Embryonic facial prominence (tissue), 1 donor: ENCODE measurements around the gene ATP8B4.

Source experiments
- DNase-seq: peaks from one replicate; pipeline ENCODE4 v3.0.0-alpha.2; 2016; ENCODE audit errors: extremely low spot score

Gene ATP8B4

DNA sequence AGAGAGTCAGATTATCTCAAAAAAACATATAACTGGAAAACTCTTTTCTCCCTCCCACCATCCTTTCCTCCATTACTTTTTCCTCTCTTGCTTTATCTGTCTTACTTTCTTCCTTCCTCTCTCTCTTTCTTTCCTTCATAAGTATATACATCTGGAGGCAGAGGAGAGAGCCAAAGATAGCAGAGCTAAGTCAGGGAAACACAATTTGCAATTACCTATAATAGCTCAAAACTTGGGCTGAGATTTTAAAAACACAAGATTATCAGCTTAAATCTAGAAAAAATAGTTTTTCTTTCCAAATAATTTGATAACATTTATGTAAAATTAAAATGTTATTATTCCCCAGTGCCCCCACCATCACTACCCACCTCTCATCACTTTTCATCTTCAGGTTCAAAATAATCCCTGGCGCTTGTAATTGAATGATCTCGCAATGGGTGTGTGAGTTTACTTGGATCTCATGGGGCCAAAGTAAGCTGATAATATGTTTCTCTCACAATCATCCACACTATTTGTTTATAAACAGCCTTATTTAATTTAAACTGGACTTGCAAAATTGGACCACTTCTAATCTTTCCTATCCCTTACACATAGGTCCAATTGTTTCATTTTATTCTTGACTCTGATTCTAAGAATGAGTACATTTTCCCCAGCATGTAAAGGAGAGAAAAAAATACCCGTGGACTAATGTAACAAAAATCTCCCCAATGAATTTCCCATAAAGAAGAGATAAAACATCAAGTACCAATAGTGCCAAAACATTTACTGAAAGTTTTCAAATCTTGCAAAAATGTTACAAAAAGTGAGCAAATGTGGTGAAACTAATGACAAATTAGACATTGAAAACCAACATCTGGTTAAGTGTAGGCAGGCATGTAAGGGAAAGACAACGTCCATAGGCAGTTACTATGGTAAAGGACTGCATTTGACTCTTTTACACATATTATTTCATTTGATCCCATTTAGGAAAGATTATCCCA is 261.2 kb downstream of the ATP8B4 start:
- DNase-seq = no peak

- DNase-seq = no peak
Observed at GRCh38 chr15:49855917-49856637, 263.0 kb downstream of the ATP8B4 start.

DNA sequence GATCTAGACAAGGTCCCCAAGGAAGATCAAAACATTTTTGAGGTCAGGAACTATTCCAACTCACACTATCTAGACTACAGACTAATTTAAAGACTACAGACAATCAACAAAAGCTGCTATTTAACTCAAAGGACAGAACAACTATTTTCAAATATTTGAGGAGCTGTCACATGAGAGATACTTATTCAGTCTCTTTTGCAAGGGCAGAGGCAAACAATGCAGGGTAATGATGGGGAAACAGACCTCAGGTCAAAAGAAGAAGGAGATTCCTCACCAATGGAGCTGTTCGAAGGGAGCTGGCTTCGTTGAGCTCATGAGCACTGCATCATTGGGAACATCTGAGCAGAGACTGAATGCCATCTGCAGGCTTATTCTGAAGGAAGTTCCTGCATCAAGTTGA is 266.3 kb downstream of the ATP8B4 start:
- no peak for DNase-seq

- no peak for DNase-seq
Observed at GRCh38 chr15:49848807-49849206, 270.2 kb downstream of the ATP8B4 start.

GRCh38 chr15:49848282-49848724 is 270.7 kb downstream of the ATP8B4 start:
- DNase-seq = no peak

- no peak for DNase-seq
Observed at GRCh38 chr15:49847423-49848281, 271.4 kb downstream of the ATP8B4 start.

GRCh38 chr15:49844390-49844789 is 274.6 kb downstream of the ATP8B4 start:
- DNase-seq = no peak

- no peak for DNase-seq
Observed at GRCh38 chr15:49843725-49844124, 275.3 kb downstream of the ATP8B4 start.

GRCh38 chr15:49842031-49842730 is 276.9 kb downstream of the ATP8B4 start:
- DNase-seq = no peak

DNA sequence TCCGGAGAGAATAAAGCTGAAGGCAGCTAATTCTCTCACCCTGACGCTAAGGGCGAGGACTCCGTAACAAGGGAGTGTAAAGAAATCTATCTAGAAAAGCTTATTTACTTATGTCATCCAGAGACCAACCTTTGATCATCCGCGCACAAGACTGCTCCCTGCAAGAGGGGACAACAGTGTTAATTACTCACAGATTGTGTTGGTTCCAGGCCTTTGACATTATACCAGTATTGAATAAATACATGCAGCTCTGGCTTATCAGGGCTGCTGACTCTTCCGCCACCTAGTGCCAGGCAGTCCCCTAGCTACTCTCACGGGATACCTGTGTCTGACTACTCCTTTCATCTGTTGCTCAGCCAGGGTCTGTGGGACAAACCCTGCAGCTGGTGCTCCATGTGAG is 286.5 kb downstream of the ATP8B4 start:
- no peak for DNase-seq

- no peak for DNase-seq
Observed at GRCh38 chr15:49831206-49831965, 287.6 kb downstream of the ATP8B4 start.

DNA sequence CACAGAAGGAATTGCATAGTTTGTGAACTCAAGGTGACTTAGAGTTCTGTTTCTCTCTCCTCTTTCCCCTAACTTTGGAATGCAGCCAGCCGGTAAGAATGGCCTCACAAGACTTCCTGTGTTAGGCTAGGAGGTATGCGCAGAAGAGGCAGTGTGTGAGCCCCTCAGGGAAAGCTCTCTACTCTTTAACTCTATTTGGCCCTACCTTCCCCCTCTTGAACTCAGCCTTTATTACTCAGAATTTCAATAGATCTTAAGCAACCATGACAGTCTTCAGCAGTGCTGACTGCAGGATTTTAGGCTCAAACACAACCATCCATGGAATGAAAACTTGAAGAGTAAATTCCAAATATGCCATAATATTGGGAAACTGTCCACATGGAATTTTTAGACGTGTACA is 288.6 kb downstream of the ATP8B4 start:
- DNase-seq = no peak

DNA sequence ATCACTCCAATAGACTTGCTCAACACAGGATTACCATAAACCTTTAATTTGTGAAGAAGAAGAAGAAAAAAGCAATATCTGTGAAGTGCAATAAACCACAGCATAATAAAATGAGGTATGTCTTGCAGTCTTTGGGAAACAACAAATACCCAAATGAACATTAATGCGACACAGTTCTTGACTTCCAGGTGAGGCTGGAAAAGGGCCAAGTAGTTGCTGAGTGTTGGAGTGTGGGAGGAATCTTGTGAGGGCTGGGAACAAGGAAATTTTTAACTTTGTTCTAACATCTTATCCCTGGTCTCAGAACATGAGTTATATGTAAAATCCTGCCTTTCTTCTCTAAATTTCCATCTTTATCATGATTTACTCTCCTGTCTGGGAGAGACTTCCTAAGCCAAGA is 291.7 kb downstream of the ATP8B4 start:
- no peak for DNase-seq

DNA sequence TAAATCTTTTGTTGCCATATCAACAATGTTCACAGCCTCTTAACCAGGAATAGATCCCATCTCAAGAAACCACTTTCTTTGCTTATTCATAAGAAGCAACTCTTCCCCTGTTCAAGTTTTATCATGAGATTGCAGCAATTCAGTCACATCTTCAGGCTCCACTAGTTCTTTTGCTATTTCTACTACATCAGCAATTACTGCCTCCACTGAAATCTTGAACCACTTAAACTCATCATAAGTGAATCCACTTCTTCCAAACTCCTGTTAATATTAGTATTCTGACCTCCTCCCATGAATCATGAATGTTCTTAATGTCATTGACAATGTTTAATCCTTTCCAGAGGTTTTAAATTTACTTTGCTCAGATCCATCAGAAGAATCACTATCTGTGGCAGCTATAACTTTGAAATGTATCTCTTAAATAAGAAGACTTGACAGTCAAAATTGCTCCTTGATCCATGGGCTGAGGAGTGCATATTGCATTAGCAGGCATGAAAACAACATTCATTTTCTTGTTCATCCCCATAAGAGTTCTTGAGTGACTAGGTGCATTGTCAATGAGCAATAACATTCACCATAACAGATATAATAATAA is 292.3 kb downstream of the ATP8B4 start:
- DNase-seq = no peak

DNA sequence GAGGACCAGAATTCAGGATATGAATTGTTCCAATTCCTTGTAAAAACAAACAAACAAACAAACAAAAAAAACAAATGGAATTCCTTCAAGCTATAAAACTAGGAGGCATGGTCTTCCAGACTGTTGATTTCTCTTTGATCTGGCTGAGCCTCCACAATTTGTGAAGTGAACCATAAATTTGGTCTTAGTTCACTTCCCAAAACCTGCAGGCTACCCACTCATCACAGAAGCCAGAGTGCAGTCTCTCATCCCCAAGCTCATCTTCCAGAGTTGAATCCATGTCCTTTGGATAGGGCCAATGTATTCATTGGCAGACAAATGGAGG is 294.3 kb downstream of the ATP8B4 start:
- DNase-seq = no peak

DNA sequence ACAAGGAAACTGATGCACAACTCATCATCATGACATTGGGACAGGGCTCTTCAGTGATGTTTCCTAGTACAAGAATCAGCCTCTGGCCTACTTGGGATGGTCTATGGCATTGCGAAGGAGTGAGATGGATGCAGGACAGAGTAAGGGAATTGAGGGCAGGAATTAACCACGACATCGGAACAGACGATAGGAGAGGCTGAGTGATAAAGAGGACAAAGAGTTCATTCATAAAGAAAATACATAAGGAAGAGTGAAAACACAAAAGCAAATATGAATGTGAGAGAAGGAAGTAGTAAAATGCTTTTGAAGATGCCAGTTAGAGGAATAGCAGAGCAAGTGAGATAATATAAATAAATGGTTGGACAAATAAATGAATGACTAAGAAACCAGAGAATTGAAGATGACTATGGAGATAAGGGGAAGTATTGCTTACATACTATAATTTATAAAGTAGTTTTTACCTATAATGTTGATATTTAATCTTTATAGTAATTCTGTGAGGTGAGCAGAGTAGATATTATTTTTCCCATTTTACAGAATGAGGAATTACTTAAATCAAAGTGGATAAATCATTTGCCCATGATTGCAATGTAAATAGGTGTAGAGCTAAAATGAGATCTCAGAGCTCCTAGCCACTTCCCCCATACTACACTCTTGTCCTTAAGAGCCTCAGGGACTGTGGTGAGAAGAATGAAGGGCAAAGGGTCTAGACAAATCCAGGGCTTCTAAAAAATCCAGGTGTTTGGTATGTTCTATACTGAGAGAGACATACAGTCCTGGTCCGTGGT is 294.9 kb downstream of the ATP8B4 start:
- no peak for DNase-seq

- no peak for DNase-seq
Observed at GRCh38 chr15:49817100-49817499, 301.9 kb downstream of the ATP8B4 start.

DNA sequence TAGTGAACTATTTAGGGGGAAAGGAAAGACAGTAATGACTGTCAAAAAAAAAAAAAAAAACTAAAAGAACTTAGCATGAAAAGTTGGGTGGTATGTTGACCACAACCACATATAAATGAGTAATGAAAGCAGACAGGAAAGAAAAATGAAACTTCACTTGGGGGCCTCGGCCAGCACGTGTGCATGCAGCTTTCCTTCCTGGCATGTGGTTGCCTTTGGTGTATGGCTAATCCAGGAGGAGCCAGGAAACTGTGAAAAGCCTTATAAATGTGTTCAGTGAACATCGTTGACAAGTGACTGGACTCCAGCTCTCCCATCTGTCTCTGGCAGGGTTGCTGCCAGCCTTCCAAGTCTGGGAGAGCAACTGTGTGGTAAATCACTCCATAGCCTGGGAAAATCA is 303.1 kb downstream of the ATP8B4 start:
- DNase-seq = no peak

GRCh38 chr15:49815526-49815925 is 303.5 kb downstream of the ATP8B4 start:
- DNase-seq = no peak
